ENCODE data around the gene UPK1A.

DNA sequence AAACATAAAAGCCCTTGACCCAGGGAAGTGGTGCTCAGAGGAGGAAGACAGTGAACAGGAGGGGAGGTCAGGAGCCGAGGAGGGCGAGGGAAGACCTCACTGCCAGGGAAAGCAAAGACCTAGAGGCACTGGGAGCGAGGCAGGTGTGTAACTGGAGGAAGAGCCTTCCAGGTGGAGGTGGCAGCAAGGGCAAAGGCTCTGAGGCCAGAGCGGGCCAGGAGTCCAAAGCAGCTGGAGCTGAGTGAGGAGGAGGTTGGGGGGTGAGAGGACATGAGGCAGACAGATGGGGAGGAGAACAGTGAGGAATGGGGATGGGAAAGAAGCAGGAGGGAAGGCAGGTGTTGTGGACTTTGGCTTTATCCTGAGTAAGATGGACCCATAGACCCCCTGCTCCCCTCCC is 3.7 kb downstream of the UPK1A start:
- TF ChIP-seq, protein P1, sequence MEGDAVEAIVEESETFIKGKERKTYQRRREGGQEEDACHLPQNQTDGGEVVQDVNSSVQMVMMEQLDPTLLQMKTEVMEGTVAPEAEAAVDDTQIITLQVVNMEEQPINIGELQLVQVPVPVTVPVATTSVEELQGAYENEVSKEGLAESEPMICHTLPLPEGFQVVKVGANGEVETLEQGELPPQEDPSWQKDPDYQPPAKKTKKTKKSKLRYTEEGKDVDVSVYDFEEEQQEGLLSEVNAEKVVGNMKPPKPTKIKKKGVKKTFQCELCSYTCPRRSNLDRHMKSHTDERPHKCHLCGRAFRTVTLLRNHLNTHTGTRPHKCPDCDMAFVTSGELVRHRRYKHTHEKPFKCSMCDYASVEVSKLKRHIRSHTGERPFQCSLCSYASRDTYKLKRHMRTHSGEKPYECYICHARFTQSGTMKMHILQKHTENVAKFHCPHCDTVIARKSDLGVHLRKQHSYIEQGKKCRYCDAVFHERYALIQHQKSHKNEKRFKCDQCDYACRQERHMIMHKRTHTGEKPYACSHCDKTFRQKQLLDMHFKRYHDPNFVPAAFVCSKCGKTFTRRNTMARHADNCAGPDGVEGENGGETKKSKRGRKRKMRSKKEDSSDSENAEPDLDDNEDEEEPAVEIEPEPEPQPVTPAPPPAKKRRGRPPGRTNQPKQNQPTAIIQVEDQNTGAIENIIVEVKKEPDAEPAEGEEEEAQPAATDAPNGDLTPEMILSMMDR (IDR thresholded peaks at IDR 0.05): no peak
- TF ChIP-seq POLR2A (IDR thresholded peaks at IDR 0.05) (no peak), EP300 (IDR thresholded peaks at IDR 0.05) (no peak)

Measured in suprapubic skin (tissue), 3 donors.